GM10847 (cell line): ENCODE results near the gene P3H2.

Source experiments
- POLR2A ChIP-seq: IDR thresholded peaks from 2 replicates; pipeline ENCODE4 v1.6.1; 2011; ENCODE audit not compliant: insufficient read length; ENCODE audit errors: extremely low read depth

P3H2 gene

DNA sequence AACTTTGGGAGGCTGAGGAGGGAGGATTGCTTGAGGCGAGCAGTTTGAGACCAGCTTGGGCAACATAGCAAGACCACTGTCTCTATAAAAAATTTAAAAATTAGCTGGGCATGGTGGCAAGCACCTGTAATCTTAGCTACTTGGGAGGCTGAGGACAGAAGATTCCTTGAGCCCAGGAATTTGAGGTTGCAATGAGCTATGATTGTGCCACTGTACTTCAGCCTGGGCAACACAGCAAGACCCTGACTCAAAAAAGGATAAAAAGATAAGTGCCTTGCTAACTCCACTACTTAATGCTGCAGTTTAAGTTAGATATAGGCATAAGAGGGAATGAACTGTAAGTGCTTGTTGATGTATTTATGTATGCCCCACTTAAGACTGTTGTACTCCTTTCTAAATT, 102.2 kb downstream of the P3H2 start:
- TF ChIP-seq POLR2A, result no peak

DNA sequence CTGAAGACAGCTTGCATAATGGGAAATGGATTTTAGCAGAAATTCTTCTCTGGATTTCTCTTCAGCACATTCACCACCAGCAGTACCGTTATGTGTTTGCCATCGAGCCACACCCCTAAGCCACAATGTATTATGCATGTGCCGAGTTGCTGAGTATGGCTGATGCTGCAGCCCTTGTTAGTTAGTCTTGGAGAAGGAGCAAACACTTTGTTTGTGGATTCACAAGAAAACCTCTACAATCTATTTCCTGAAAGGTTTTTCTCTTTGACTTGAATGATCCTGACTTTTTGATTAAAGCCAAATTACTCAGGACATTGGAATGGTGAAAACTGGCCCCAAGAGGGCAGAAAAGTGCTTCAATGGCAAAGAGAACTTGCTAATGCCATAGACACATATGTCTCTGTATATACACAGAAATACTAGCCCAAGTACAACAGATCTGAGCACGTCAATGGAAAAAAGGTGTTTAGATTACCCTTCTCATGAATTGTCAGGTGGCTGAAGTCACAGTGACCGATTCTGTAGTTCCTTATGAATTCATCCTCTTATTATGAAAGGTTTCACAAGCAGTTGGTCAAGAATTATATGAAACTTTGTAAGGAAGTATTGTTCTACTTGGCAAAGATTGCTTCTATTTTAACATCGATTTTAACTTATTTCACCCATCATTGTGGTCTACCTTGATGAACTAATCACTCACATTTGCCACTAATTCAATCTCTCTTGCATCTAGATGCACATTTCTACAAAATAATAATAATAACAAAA, 103.0 kb downstream of the P3H2 start:
- no peak for TF ChIP-seq POLR2A

- TF ChIP-seq POLR2A, result no peak
Measured at GRCh38 chr3:190016966-190017365, 103.7 kb downstream of the P3H2 start.

GRCh38 chr3:190014940-190015339, 105.8 kb downstream of the P3H2 start:
- TF ChIP-seq POLR2A, result no peak

GRCh38 chr3:190013943-190014924, 106.5 kb downstream of the P3H2 start:
- TF ChIP-seq POLR2A, result no peak

DNA sequence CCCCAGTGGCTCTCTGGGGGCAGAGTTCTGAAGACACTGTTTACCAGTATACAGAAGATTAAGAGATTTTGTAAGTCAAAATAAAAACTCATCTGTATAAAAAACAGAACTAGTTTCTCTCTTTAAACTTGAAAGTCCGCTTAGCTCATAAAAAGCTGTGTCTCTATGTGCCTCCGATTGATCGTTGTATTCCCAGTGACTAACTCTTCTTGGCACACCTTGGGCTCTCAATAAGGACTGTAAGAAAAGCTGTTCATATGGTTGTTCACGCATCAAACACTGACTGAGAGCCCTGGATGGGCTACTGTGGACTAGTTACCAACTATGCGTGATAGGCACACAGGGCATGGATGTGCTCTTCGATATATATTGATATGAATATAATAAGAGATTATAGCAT, 107.9 kb downstream of the P3H2 start:
- no peak for TF ChIP-seq POLR2A

- TF ChIP-seq POLR2A, result no peak
Measured at GRCh38 chr3:190012314-190012782, 108.3 kb downstream of the P3H2 start.

DNA sequence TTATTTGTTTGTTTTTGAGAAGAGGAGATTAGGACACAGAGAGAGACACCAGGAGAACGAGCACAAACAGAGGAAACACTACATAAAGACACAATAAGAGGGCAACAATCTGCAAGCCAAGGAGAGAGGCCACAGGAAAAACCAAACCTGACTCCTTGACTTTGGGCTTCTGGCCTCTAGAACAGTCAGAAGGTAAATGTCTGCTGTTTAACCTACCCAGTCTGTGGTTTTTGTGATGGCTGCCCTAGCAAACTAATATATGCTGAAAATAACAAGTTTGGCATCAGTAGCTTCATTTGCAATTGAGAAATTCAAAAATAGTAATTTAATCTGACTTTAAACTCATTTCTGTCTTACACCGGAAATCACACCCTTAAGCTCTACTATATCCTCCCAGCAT, 110.2 kb downstream of the P3H2 start:
- TF ChIP-seq POLR2A, result no peak

- no peak for TF ChIP-seq POLR2A
Measured at GRCh38 chr3:190009614-190010013, 111.1 kb downstream of the P3H2 start.

DNA sequence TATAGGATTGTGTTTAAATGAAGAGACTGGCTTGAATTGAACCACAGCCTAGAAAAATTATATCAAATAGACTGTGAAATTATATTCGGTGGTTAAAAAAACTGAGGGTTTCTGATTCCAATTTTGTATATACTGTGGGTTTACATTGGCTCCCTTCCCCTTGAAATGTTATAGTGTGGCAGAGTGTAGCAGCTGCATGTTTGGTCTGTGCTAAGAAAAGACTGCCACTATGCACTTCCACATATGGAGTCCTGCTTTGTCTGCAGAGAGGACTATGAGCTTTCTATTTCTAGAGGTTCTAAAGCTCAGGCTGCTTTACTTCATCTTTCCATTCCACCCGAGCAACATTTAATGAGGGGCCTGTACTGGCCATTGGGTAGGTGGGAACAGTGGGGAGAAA, 112.3 kb downstream of the P3H2 start:
- TF ChIP-seq POLR2A, result no peak

DNA sequence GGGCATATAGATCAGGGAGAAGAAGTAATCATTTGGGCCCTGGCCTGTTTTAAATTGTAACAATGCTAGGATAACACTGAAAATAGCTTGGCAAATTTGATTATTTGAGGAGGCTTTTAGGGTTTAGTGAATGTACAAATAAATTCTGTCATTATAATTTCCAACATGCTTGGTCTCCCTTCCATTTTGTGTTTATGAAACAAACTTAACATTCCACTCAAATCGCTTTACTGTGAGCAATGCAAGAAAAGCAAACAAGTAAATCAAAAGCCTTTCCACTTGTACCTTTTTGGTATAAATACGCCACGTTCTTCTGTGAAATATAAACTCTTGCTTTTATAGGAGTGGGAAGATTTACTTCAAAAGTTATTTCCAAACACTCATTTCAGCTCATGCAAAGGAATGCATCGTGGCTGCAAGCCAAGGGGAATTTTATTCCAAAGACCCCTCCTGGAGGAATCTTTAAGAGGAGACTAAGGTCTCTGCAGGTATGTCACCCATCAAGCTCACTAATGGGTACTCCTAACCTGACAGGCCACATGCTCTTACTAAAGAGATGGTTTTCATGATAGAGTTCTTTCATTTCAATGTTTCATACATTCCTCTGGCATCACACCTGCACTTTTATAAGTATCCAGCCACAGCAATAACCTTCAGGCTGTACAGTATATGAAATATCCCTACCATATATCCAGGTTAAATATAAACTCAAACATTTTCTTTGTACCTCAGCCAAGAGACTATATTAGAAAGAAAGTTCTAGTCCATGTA, 115.2 kb downstream of the P3H2 start:
- TF ChIP-seq POLR2A, result no peak

- no peak for TF ChIP-seq POLR2A
Measured at GRCh38 chr3:190004656-190005055, 116.0 kb downstream of the P3H2 start.

- TF ChIP-seq POLR2A, result no peak
Measured at GRCh38 chr3:190003681-190004123, 117.0 kb downstream of the P3H2 start.

DNA sequence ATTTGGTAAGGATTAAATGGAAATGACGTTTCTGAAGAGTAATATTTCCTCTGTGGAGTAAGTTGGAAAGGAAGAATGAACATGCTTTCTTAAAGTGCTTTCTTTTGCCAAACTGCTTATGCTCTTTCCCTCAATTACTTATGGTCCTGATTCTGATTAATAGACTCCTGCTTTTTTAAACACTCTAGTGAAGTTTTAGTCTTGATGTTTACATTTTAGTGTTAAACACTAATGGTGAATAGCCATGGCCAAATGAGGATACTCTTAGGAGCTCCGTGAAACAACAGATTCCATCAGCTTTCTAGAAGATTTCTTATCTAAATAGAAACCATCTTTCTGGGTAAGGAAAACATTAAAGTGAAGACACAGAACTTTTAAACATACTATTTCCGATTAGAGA, 117.6 kb downstream of the P3H2 start:
- no peak for TF ChIP-seq POLR2A

- TF ChIP-seq POLR2A, result no peak
Measured at GRCh38 chr3:190001426-190001825, 119.3 kb downstream of the P3H2 start.

- no peak for TF ChIP-seq POLR2A
Measured at GRCh38 chr3:190000861-190001196, 119.9 kb downstream of the P3H2 start.
